ENCODE data around the gene ACTL6A. TPM values are rescaled to one million over a fixed set of nuclear protein-coding genes. Genes with fewer than 3 reads are reported as not detected.

The ACTL6A gene
- total and polyA plus RNA-seq, 11 donors, result 14.1 to 32.6 (median 19.8) TPM

- TF ChIP-seq CTCF (IDR thresholded peaks at IDR 0.05) (no peak), POLR2A (IDR thresholded peaks at IDR 0.05) (no peak)
- DNase-seq (no peak), ATAC-seq (no peak)
- Histone ChIP-seq H3K36me3 (peaks cover 6 to 75% (median 56%) of the 10 kb centered on the region in 9 donors), H3K27me3 (no peaks in the 10 kb centered on the region), H3K9me3 (peaks cover 0 to 4% (median 0%) of the 10 kb centered on the region in 12 donors), H3K4me1 (no peaks in the 10 kb centered on the region), H3K4me3 (no peak overlapping the region), H3K27ac (no peak overlapping the region)
- intact Hi-C loops (cut with DNase I), result no loop called here
- 78 to 91% (median 84%) methylated on average over 3 of the region's 3 CpGs for whole genome bisulfite sequencing, 4 donors
These were observed 61.7 kb downstream of the ACTL6A start for GRCh38 chr3:179624451-179624850.

GRCh38 chr3:179630753-179631451 is 68.2 kb downstream of the ACTL6A start:
- no peaks in the 10 kb centered on the region for H3K27me3 ChIP-seq
- no peak overlapping the region for H3K27ac ChIP-seq
- H3K4me3 ChIP-seq, result no peak overlapping the region
- peaks cover 0 to 16% (median 4%) of the 10 kb centered on the region in 9 donors for H3K36me3 ChIP-seq
- H3K4me1 ChIP-seq, result no peaks in the 10 kb centered on the region
- ATAC-seq (no peak), DNase-seq (no peak)
- 56 to 83% (median 82%) methylated on average over 3 of the region's 3 CpGs for WGBS, 4 donors
- H3K9me3 ChIP-seq, result no peaks in the 10 kb centered on the region
- intact Hi-C loops (cut with DNase I), result no loop called here
- TF ChIP-seq CTCF (IDR thresholded peaks at IDR 0.05) (no peak), POLR2A (IDR thresholded peaks at IDR 0.05) (no peak)

Other genes starting within 250 kb of the ACTL6A start
- gene ZNF639, start 239.9 kb upstream of the ACTL6A start, total RNA-seq, result 10 to 100 TPM; 27.1 to 46.0 (median 30.7) TPM
- gene ZNF639, start 239.9 kb upstream of the ACTL6A start, polyA plus RNA-seq, result 10 to 100 TPM in 1 of 2 donors, 1 to 10 TPM in 1; 9.2 to 24.1 TPM
- 10 to 100 TPM; 28.5 to 78.0 (median 59.0) TPM for gene MFN1, start 215.2 kb upstream of the ACTL6A start, total RNA-seq
- gene MFN1, start 215.2 kb upstream of the ACTL6A start, polyA plus RNA-seq, result 10 to 100 TPM; 10.8 to 33.1 TPM
- gene GNB4, start 111.5 kb upstream of the ACTL6A start, total RNA-seq, result 10 to 100 TPM in 8 of 9 donors, 1 to 10 TPM in 1; 7.2 to 75.1 (median 12.5) TPM
- gene GNB4, start 111.5 kb upstream of the ACTL6A start, polyA plus RNA-seq, result 10 to 100 TPM in 1 of 2 donors, 1 to 10 TPM in 1; 6.1 to 15.3 TPM
- gene MRPL47, start 41.7 kb downstream of the ACTL6A start, total RNA-seq, result 10 to 100 TPM; 37.7 to 53.7 (median 51.9) TPM
- gene MRPL47, start 41.7 kb downstream of the ACTL6A start, polyA plus RNA-seq, result 100 to 1,000 TPM in 1 of 2 donors, 10 to 100 TPM in 1; 78.9 to 123 TPM
- 100 to 1,000 TPM; 201 to 383 (median 337) TPM for gene NDUFB5, start 41.9 kb downstream of the ACTL6A start, total RNA-seq
- 100 to 1,000 TPM; 138 to 317 TPM for gene NDUFB5, start 41.9 kb downstream of the ACTL6A start, polyA plus RNA-seq
- gene USP13, start 90.1 kb downstream of the ACTL6A start, total RNA-seq, result 100 to 1,000 TPM in 8 of 9 donors, 10 to 100 TPM in 1; 82.1 to 287 (median 151) TPM
- 10 to 100 TPM; 29.2 to 29.5 TPM for gene USP13, start 90.1 kb downstream of the ACTL6A start, polyA plus RNA-seq

Measured in heart left ventricle (tissue), 16 donors.